Type B pancreatic cell (in vitro differentiated cells): ENCODE data around the gene ABCF2. TPM values are rescaled to one million over a fixed set of nuclear protein-coding genes. Genes with fewer than 3 reads are reported as not detected.
A peak's percentile ranks its signal among the peaks of the same experiment; 100 is the strongest.

Experiments used
- DNase-seq: peaks from one replicate; pipeline ENCODE4 v3.0.0; 2021; ENCODE audit warnings: mixed read lengths; ENCODE audit not compliant: unreplicated experiment; ENCODE audit errors: extremely low spot score
- H3K27ac Mint-ChIP-seq: 2 replicates; pipeline ENCODE4 v1.8.0; 2021; ENCODE audit warnings: mild to moderate bottlenecking, mixed read lengths
- H3K27me3 Mint-ChIP-seq: 2 replicates; pipeline ENCODE4 v1.8.0; 2021; ENCODE audit warnings: mixed read lengths
- H3K36me3 Mint-ChIP-seq: 2 replicates; pipeline ENCODE4 v1.8.0; 2021; ENCODE audit warnings: mixed read lengths
- H3K4me1 Mint-ChIP-seq: one replicate; pipeline ENCODE4 v1.8.0; 2021; ENCODE audit warnings: mixed read lengths; ENCODE audit not compliant: unreplicated experiment
- H3K4me3 Mint-ChIP-seq: 2 replicates; pipeline ENCODE4 v1.8.0; 2021; ENCODE audit warnings: mild to moderate bottlenecking, mixed read lengths
- H3K9me3 Mint-ChIP-seq: 2 replicates; pipeline ENCODE4 v1.8.0; 2021; ENCODE audit warnings: mixed read lengths
- CTCF ChIP-seq: fragments of 200-600 bp; sonication (generic); conservative IDR thresholded peaks from 2 replicates; pipeline ENCODE4 v1.5.0; 2021; ENCODE audit warnings: antibody characterized with exemption, mild to moderate bottlenecking
- total RNA-seq: library from RNA; stranded (reverse); gene quantifications from 2 replicates; pipeline ENCODE4 v1.2.1, GENCODE V29; 2021; ENCODE audit warnings: low replicate concordance

The ABCF2 gene
- total RNA-seq, 1 donor from 2014 or later = 46.5 TPM

- peaks cover 26% of the 10 kb centered on the region for H3K27me3 Mint-ChIP-seq
- H3K9me3 Mint-ChIP-seq = no peaks in the 10 kb centered on the region
- H3K27ac Mint-ChIP-seq = no peak overlapping the region
- H3K4me3 Mint-ChIP-seq = no peak overlapping the region
- no peaks in the 10 kb centered on the region for H3K36me3 Mint-ChIP-seq
- no peaks in the 10 kb centered on the region for H3K4me1 Mint-ChIP-seq
- TF ChIP-seq CTCF = no peak
- no peak for DNase-seq
These were observed 39.4 kb downstream of the ABCF2 start for GRCh38 chr7:151187409-151188251.

GRCh38 chr7:151186640-151187408, 40.2 kb downstream of the ABCF2 start, which contains the start of gene ASB10:
Gene ASB10 (minus strand): TSS chr7:151187250. CDS start chr7:151187130, 120 bp downstream.
- no peak for DNase-seq
- H3K9me3 Mint-ChIP-seq = no peaks in the 10 kb centered on the region
- no peak for TF ChIP-seq CTCF
- no peak within 1 kb of the TSS for H3K4me3 Mint-ChIP-seq
- no peaks in the 10 kb centered on the region for H3K36me3 Mint-ChIP-seq
- peaks cover 30% of the 10 kb centered on the region for H3K27me3 Mint-ChIP-seq
- H3K4me1 Mint-ChIP-seq = no peaks in the 10 kb centered on the region
- H3K27ac Mint-ChIP-seq = no peak within 1 kb of the TSS

- no peak for DNase-seq
- Mint-ChIP-seq H3K27me3 (peaks cover 29% of the 10 kb centered on the region), H3K4me3 (no peak overlapping the region)
These were observed 41.0 kb downstream of the ABCF2 start for GRCh38 chr7:151185762-151186639.

GRCh38 chr7:151181011-151181431, 46.0 kb downstream of the ABCF2 start:
- no peak overlapping the region for H3K4me3 Mint-ChIP-seq

More at GRCh38 chr7:151185762-151186639, 41.0 kb downstream of the ABCF2 start:
- H3K9me3 Mint-ChIP-seq = no peaks in the 10 kb centered on the region
- H3K36me3 Mint-ChIP-seq = no peaks in the 10 kb centered on the region
- H3K4me1 Mint-ChIP-seq = no peaks in the 10 kb centered on the region
- H3K27ac Mint-ChIP-seq = no peak overlapping the region
- TF ChIP-seq CTCF = no peak

More at GRCh38 chr7:151181011-151181431, 46.0 kb downstream of the ABCF2 start:
- TF ChIP-seq CTCF = no peak
- Mint-ChIP-seq H3K27me3 (peaks cover 38% of the 10 kb centered on the region), H3K36me3 (no peaks in the 10 kb centered on the region), H3K9me3 (no peaks in the 10 kb centered on the region), H3K4me1 (no peaks in the 10 kb centered on the region), H3K27ac (no peak overlapping the region)
- peak; percentile 60 for DNase-seq
